ENCODE results near the gene TSPEAR. TPM values are rescaled to one million over a fixed set of nuclear protein-coding genes. Genes with fewer than 3 reads are reported as not detected.

Gene TSPEAR
- total and polyA plus RNA-seq, 3 donors from 2014 or later, result 0.53 to 0.62 (median 0.55) TPM

- no peaks in the 10 kb centered on the region for H3K27me3 ChIP-seq
- no peak for DNase-seq
- intact Hi-C loops (cut with DNase I; ENCODE audit: low total_unique reads), result no loop called here
- H3K4me1 ChIP-seq, result no peaks in the 10 kb centered on the region
- no peak overlapping the region for H3K27ac ChIP-seq
- no peaks in the 10 kb centered on the region for H3K36me3 ChIP-seq (ENCODE audit: low read depth, missing control alignments)
- no peak for TF ChIP-seq CTCF (IDR thresholded peaks at IDR 0.05)
- H3K9me3 ChIP-seq, result no peaks in the 10 kb centered on the region
- 85 to 89% methylated on average over 14 to 23 of the region's 23 CpGs for WGBS, 2 donors
- no peak overlapping the region for H3K4me3 ChIP-seq
These were observed 211.7 kb downstream of the TSPEAR start for GRCh38 chr21:44499631-44500030.

- DNase-seq, result no peak
- TF ChIP-seq CTCF (IDR thresholded peaks at IDR 0.05) (no peak), POLR2A (IDR thresholded peaks at IDR 0.05) (no peak)
- no peak overlapping the region for H3K4me3 ChIP-seq
- 88 to 90% methylated on average over 18 of the region's 18 CpGs for WGBS, 2 donors
- intact Hi-C loops (cut with DNase I; ENCODE audit: low total_unique reads), result no loop called here
- H3K9me3 ChIP-seq, result no peaks in the 10 kb centered on the region
- no peaks in the 10 kb centered on the region for H3K4me1 ChIP-seq
- H3K36me3 ChIP-seq (ENCODE audit: low read depth, missing control alignments), result no peaks in the 10 kb centered on the region
- H3K27me3 ChIP-seq, result no peaks in the 10 kb centered on the region
- no peak overlapping the region for H3K27ac ChIP-seq
These were observed 212.2 kb downstream of the TSPEAR start for GRCh38 chr21:44499211-44499560.

- TF ChIP-seq CTCF (IDR thresholded peaks at IDR 0.05), result no peak
- TF ChIP-seq POLR2A (IDR thresholded peaks at IDR 0.05), result no peak
- intact Hi-C loops (cut with DNase I; ENCODE audit: low total_unique reads), result no loop called here
- Histone ChIP-seq H3K9me3 (no peaks in the 10 kb centered on the region), H3K4me3 (no peak overlapping the region), H3K36me3 (ENCODE audit: low read depth, missing control alignments) (no peaks in the 10 kb centered on the region), H3K27me3 (no peaks in the 10 kb centered on the region), H3K27ac (no peak overlapping the region), H3K4me1 (no peaks in the 10 kb centered on the region)
- DNase-seq, result no peak
- 80 to 86% methylated on average over 21 to 27 of the region's 27 CpGs for WGBS, 2 donors
These were observed 212.8 kb downstream of the TSPEAR start for GRCh38 chr21:44498280-44499210.

- intact Hi-C loops (cut with DNase I; ENCODE audit: low total_unique reads), result no loop called here
- 69 to 71% methylated on average over 6 of the region's 6 CpGs for WGBS, 2 donors
- H3K4me3 ChIP-seq, result no peak overlapping the region
- no peak overlapping the region for H3K27ac ChIP-seq
- H3K4me1 ChIP-seq, result no peaks in the 10 kb centered on the region
- no peak for DNase-seq
- no peaks in the 10 kb centered on the region for H3K36me3 ChIP-seq (ENCODE audit: low read depth, missing control alignments)
- no peaks in the 10 kb centered on the region for H3K27me3 ChIP-seq
- TF ChIP-seq CTCF (IDR thresholded peaks at IDR 0.05) (no peak), POLR2A (IDR thresholded peaks at IDR 0.05) (no peak)
- no peaks in the 10 kb centered on the region for H3K9me3 ChIP-seq
These were observed 213.7 kb downstream of the TSPEAR start for GRCh38 chr21:44497703-44498126.

Data from testis (tissue), 3 donors.